Uterus (tissue), 4 donors: ENCODE results near the gene ARHGAP10. TPM values are rescaled to one million over a fixed set of nuclear protein-coding genes. Genes with fewer than 3 reads are reported as not detected.
A peak's percentile ranks its signal among the peaks of the same experiment; 100 is the strongest.

Experiments
- DNase-seq, 2 donors: peaks; one replicate each; pipeline ENCODE4 v3.0.0-alpha.2; 2019 to 2020
- H3K27ac ChIP-seq, 2 donors: fragments of 200-600 bp; sonication (generic); 1 replicate in 1 of 2; 2 replicates in 1 of 2; pipeline ENCODE4 v1.5.1; 2016 to 2018
- H3K27me3 ChIP-seq, 2 donors: fragments of 200-600 bp; sonication (generic); one replicate each; pipeline ENCODE4 v1.5.1; 2018 to 2019; ENCODE audit warnings: control low read depth in 1 of 2
- H3K36me3 ChIP-seq, 2 donors: fragments of 200-600 bp; sonication (generic); one replicate each; pipeline ENCODE4 v1.5.1; 2019; ENCODE audit warnings: control low read depth in 1 of 2
- H3K4me1 ChIP-seq, 2 donors: fragments of 200-600 bp; sonication (generic); one replicate each; pipeline ENCODE4 v1.5.1; 2018 to 2019; ENCODE audit warnings: control low read depth in 1 of 2
- H3K4me3 ChIP-seq, 2 donors: fragments of 200-600 bp; sonication (generic); 1 replicate in 1 of 2; 2 replicates in 1 of 2; pipeline ENCODE4 v1.5.1; 2018 to 2019; ENCODE audit warnings: mild to moderate bottlenecking in 1 of 2
- H3K9me3 ChIP-seq, 2 donors: fragments of 200-600 bp; sonication (generic); one replicate each; pipeline ENCODE4 v1.5.1; 2019; ENCODE audit warnings: control low read depth in 1 of 2
- CTCF ChIP-seq, 4 experiments: fragments of 200-600 bp in 2 of 4; fragments of 450-650 bp in 2 of 4; sonication (generic) in 2 of 4; IDR thresholded peaks; one replicate each; pipeline ENCODE4 v1.5.1; 2016 to 2019; ENCODE audit warnings: antibody characterized with exemption in 4 of 4, mild to moderate bottlenecking in 2 of 4, moderate library complexity in 1 of 4
- POLR2A ChIP-seq, 2 donors: fragments of 450-650 bp; IDR thresholded peaks; one replicate each; pipeline ENCODE4 v1.6.1; 2016; ENCODE audit warnings: antibody characterized with exemption in 2 of 2, mild to moderate bottlenecking in 1 of 2, moderate library complexity in 1 of 2
- intact Hi-C: fragments of 100-400 bp; cut with DNase I; formaldehyde crosslinking; loops from one replicate; pipeline ENCODE4 v1.15.1; 2023; ENCODE audit warnings: low total_unique reads
- total RNA-seq, 4 donors: library from RNA; depleted of rRNA in 3 of 4; stranded (reverse); fragments of >200 nt in 3 of 4; gene quantifications; one replicate each; pipeline versions ENCODE4 v1.1.0 to v1.2.4, GENCODE V29; 2014 to 2023
- donor health status: DM: yes; HTN: yes; CAD: no.

Gene ARHGAP10
- total RNA-seq, 4 donors from 2014 or later, result 25.1 to 94.4 (median 54.4) TPM

- Histone ChIP-seq H3K9me3 (no peaks in the 10 kb centered on the region), H3K4me1 (no peaks in the 10 kb centered on the region), H3K27me3 (no peaks in the 10 kb centered on the region), H3K36me3 (no peaks in the 10 kb centered on the region), H3K27ac (no peak overlapping the region), H3K4me3 (no peak overlapping the region)
- TF ChIP-seq CTCF (IDR thresholded peaks at IDR 0.05), result no peak
- DNase-seq, result no peak
- intact Hi-C loops, result no loop called here
Measured at GRCh38 chr4:147753047-147753446, 21.2 kb downstream of the ARHGAP10 start.

GRCh38 chr4:147754037-147754445 is 22.2 kb downstream of the ARHGAP10 start:
- intact Hi-C loops, result no loop called here

GRCh38 chr4:147755561-147756295 is 23.8 kb downstream of the ARHGAP10 start:
- H3K4me1 ChIP-seq, result no peaks in the 10 kb centered on the region
- peak overlapping the region in 1 of 2 donors; percentile 8 for H3K4me3 ChIP-seq
- no peak for DNase-seq
- no peaks in the 10 kb centered on the region for H3K36me3 ChIP-seq
- no peaks in the 10 kb centered on the region for H3K27me3 ChIP-seq
- intact Hi-C loops, result no loop called here
- peak overlapping the region; percentile 58 to 67 for H3K27ac ChIP-seq
- TF ChIP-seq CTCF (IDR thresholded peaks at IDR 0.05), result no peak
- TF ChIP-seq POLR2A (IDR thresholded peaks at IDR 0.05), result no peak
- no peaks in the 10 kb centered on the region for H3K9me3 ChIP-seq

More at GRCh38 chr4:147754037-147754445, 22.2 kb downstream of the ARHGAP10 start:
- Histone ChIP-seq H3K27me3 (no peaks in the 10 kb centered on the region), H3K9me3 (no peaks in the 10 kb centered on the region), H3K27ac (no peak overlapping the region), H3K4me3 (no peak overlapping the region), H3K36me3 (no peaks in the 10 kb centered on the region), H3K4me1 (no peaks in the 10 kb centered on the region)
- no peak for DNase-seq
- TF ChIP-seq CTCF (IDR thresholded peaks at IDR 0.05) (no peak), POLR2A (IDR thresholded peaks at IDR 0.05) (no peak)

DNA sequence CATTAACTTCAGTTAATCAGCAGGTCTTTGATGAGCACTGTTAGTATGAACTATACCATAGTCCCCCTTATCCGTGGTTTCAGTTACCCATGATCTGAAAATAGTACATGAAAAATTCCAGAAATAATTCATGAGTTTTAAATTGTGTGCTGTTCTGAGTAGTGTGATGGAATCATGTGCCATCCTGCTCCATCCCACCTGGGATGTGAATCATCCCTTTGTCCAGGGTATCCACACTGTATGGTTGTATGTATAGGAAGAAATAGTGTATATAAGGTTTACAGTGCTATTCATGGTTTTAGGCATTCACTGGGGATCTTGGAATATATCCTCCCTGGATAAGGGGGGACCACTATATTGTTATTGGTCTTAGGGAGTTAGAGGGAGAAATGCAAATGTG is 24.5 kb downstream of the ARHGAP10 start:
- no peak for DNase-seq
- Histone ChIP-seq H3K36me3 (no peaks in the 10 kb centered on the region), H3K27ac (peak overlapping the region; percentile 58 to 67), H3K4me3 (no peak overlapping the region), H3K9me3 (no peaks in the 10 kb centered on the region), H3K27me3 (no peaks in the 10 kb centered on the region), H3K4me1 (no peaks in the 10 kb centered on the region)
- no peak for TF ChIP-seq POLR2A (IDR thresholded peaks at IDR 0.05)
- TF ChIP-seq CTCF (IDR thresholded peaks at IDR 0.05), result no peak
- intact Hi-C loops, result no loop called here

- no peaks in the 10 kb centered on the region for H3K4me1 ChIP-seq
- TF ChIP-seq POLR2A (IDR thresholded peaks at IDR 0.05) (no peak), CTCF (IDR thresholded peaks at IDR 0.05) (no peak)
- H3K27me3 ChIP-seq, result no peaks in the 10 kb centered on the region
- H3K4me3 ChIP-seq, result no peak overlapping the region
- H3K27ac ChIP-seq, result no peak overlapping the region
- H3K36me3 ChIP-seq, result no peaks in the 10 kb centered on the region
- H3K9me3 ChIP-seq, result no peaks in the 10 kb centered on the region
- no peak for DNase-seq
- intact Hi-C loops, result no loop called here
Measured at GRCh38 chr4:147760176-147760575, 28.3 kb downstream of the ARHGAP10 start.
